ENCODE data around the gene SPATA17. TPM values are rescaled to one million over a fixed set of nuclear protein-coding genes. Genes with fewer than 3 reads are reported as not detected.

Gene SPATA17
- total and polyA plus RNA-seq, 2 experiments from 2014 or later = 0.43 to 1.3 TPM

DNA sequence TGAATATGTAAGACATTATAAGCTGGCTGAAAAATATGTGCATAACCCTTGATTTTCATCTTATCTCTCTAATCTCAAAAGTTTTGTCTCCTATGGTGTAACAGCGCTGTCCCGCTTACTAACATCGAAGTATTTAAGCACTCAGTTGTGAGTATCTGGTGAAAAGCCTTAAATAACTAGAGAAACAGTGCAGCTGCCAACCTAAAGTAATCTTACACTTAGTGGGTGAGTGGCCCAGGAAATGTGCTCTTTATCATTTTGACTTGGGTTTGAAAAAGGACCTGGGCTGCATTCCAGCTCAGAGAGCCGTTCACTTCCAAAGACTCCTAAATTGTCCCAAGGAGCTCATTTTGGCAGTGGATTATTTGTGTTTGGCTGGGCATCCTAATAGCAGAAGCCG is 225.9 kb downstream of the SPATA17 start:
- WGBS, 2 experiments (ENCODE audit: low coverage in 1 of 2, low lambda C conversion rate in 2 of 2, missing lambda C conversion rate in 2 of 2) = 47 to 49% methylated on average over 5 of the region's 5 CpGs
- no peaks in the 10 kb centered on the region for H3K9me3 ChIP-seq (ENCODE audit: low read depth)
- no peaks in the 10 kb centered on the region for H3K4me1 ChIP-seq (ENCODE audit: insufficient read depth)
- H3K4me3 ChIP-seq = no peak overlapping the region
- no peaks in the 10 kb centered on the region for H3F3A ChIP-seq (ENCODE audit: insufficient read depth)
- TF ChIP-seq EZH2phosphoT487 (IDR thresholded peaks at IDR 0.05; ENCODE audit: insufficient read depth, low read depth) (no peak), EZH2 (IDR thresholded peaks at IDR 0.05; ENCODE audit: insufficient read depth, poor library complexity, severe bottlenecking) (no peak)
- in situ Hi-C loops (cut with MboI) = no loop called here
- H3K27ac ChIP-seq = no peak overlapping the region
- no peaks in the 10 kb centered on the region for H3K79me2 ChIP-seq (ENCODE audit: insufficient read depth)
- H3K9ac ChIP-seq = no peak overlapping the region
- H3K9me2 ChIP-seq (ENCODE audit: insufficient read depth) = no peaks in the 10 kb centered on the region
- DNase-seq = no peak
- no peak overlapping the region for H2AFZ ChIP-seq
- H4K20me1 ChIP-seq (ENCODE audit: insufficient read depth) = no peaks in the 10 kb centered on the region
- no peak overlapping the region for H3K4me2 ChIP-seq (ENCODE audit: unreplicated experiment)
- no peaks in the 10 kb centered on the region for H3K36me3 ChIP-seq (ENCODE audit: low read depth)
- no peaks in the 10 kb centered on the region for H3K27me3 ChIP-seq (replicated peaks; ENCODE audit: insufficient read depth)

DNA sequence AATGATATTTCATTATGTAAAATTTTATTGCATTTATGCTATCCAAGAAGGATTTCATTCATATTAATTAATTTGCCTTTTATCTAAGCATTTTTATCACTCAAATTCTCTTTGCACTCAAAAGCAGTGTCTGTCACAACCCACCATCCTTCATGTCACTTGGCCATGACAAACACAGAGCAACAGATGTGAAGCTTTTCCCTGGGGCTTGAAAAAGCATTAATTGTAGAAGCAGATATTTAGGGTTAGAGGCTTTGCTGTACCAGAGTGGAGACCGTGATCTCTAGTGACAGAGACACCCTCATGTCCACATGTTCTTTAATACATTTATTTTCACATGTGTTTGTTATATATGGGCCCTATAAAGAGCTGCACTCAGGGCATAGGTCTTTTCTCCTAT is 230.5 kb downstream of the SPATA17 start:
- Histone ChIP-seq H3K9me2 (ENCODE audit: insufficient read depth) (no peaks in the 10 kb centered on the region), H3K27ac (no peak overlapping the region), H3K4me3 (no peak overlapping the region), H3K79me2 (ENCODE audit: insufficient read depth) (no peaks in the 10 kb centered on the region), H3K36me3 (ENCODE audit: low read depth) (no peaks in the 10 kb centered on the region), H3K4me2 (ENCODE audit: unreplicated experiment) (no peak overlapping the region), H2AFZ (no peak overlapping the region), H3F3A (ENCODE audit: insufficient read depth) (no peaks in the 10 kb centered on the region), H3K4me1 (ENCODE audit: insufficient read depth) (no peaks in the 10 kb centered on the region), H3K27me3 (replicated peaks; ENCODE audit: insufficient read depth) (no peaks in the 10 kb centered on the region), H3K9me3 (ENCODE audit: low read depth) (no peaks in the 10 kb centered on the region), H3K9ac (no peak overlapping the region), H4K20me1 (ENCODE audit: insufficient read depth) (no peaks in the 10 kb centered on the region)
- no peak for TF ChIP-seq EZH2 (IDR thresholded peaks at IDR 0.05; ENCODE audit: insufficient read depth, poor library complexity, severe bottlenecking)
- TF ChIP-seq EZH2phosphoT487 (IDR thresholded peaks at IDR 0.05; ENCODE audit: insufficient read depth, low read depth) = no peak
- no peak for DNase-seq
- in situ Hi-C loops (cut with MboI) = no loop called here
- 0 to 18% methylated on average over 1 of the region's 1 CpG for WGBS, 2 experiments (ENCODE audit: low coverage in 1 of 2, low lambda C conversion rate in 2 of 2, missing lambda C conversion rate in 2 of 2)

DNA sequence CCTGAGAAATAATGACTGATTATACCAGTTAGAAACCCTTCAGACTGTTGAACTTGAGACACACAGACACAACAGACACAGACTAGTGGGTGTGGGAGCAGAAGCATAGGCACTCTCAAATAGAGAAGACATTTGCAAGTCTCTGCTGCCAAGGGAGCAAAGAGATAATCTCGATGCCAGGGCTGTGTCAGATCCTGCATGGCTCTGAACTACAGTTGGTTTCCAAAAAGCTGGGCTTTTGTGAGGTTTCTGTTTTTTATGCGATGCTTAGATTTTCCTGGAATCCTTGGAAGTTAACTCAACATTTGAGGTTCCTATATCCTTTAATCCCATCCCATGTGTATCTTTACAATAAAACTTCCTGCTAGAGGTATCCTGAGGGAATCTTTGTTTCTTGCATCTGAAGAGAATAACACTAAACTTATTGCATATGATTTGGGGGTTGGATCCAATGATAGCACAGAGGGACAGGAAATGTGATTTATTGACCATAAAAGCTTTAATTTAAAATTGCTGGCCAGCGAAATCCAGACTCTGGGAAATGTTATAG is 236.4 kb downstream of the SPATA17 start:
- no peak overlapping the region for H3K9ac ChIP-seq
- no peaks in the 10 kb centered on the region for H4K20me1 ChIP-seq (ENCODE audit: insufficient read depth)
- no peak overlapping the region for H2AFZ ChIP-seq
- H3K27me3 ChIP-seq (replicated peaks; ENCODE audit: insufficient read depth) = no peaks in the 10 kb centered on the region
- no peaks in the 10 kb centered on the region for H3K36me3 ChIP-seq (ENCODE audit: low read depth)
- no peak overlapping the region for H3K4me2 ChIP-seq (ENCODE audit: unreplicated experiment)
- no peaks in the 10 kb centered on the region for H3K9me3 ChIP-seq (ENCODE audit: low read depth)
- H3K4me1 ChIP-seq (ENCODE audit: insufficient read depth) = no peaks in the 10 kb centered on the region
- WGBS, 2 experiments (ENCODE audit: low coverage in 1 of 2, low lambda C conversion rate in 2 of 2, missing lambda C conversion rate in 2 of 2) = 0 to 1% methylated on average over 3 of the region's 3 CpGs
- no peaks in the 10 kb centered on the region for H3K79me2 ChIP-seq (ENCODE audit: insufficient read depth)
- in situ Hi-C loops (cut with MboI) = no loop called here
- no peaks in the 10 kb centered on the region for H3F3A ChIP-seq (ENCODE audit: insufficient read depth)
- TF ChIP-seq EZH2 (IDR thresholded peaks at IDR 0.05; ENCODE audit: insufficient read depth, poor library complexity, severe bottlenecking) (no peak), EZH2phosphoT487 (IDR thresholded peaks at IDR 0.05; ENCODE audit: insufficient read depth, low read depth) (no peak)
- H3K4me3 ChIP-seq = no peak overlapping the region
- H3K9me2 ChIP-seq (ENCODE audit: insufficient read depth) = no peaks in the 10 kb centered on the region
- H3K27ac ChIP-seq = no peak overlapping the region
- no peak for DNase-seq

- H4K20me1 ChIP-seq (ENCODE audit: insufficient read depth) = no peaks in the 10 kb centered on the region
- H3K9ac ChIP-seq = no peak overlapping the region
- WGBS, 2 experiments (ENCODE audit: low coverage in 1 of 2, low lambda C conversion rate in 2 of 2, missing lambda C conversion rate in 2 of 2) = 5 to 6% methylated on average over 2 of the region's 2 CpGs
- H3K4me3 ChIP-seq = no peak overlapping the region
- no peak overlapping the region for H2AFZ ChIP-seq
- H3K27me3 ChIP-seq (replicated peaks; ENCODE audit: insufficient read depth) = no peaks in the 10 kb centered on the region
- no peaks in the 10 kb centered on the region for H3K9me3 ChIP-seq (ENCODE audit: low read depth)
- DNase-seq = no peak
- no peak for TF ChIP-seq EZH2 (IDR thresholded peaks at IDR 0.05; ENCODE audit: insufficient read depth, poor library complexity, severe bottlenecking)
- TF ChIP-seq EZH2phosphoT487 (IDR thresholded peaks at IDR 0.05; ENCODE audit: insufficient read depth, low read depth) = no peak
- no peaks in the 10 kb centered on the region for H3F3A ChIP-seq (ENCODE audit: insufficient read depth)
- H3K36me3 ChIP-seq (ENCODE audit: low read depth) = no peaks in the 10 kb centered on the region
- no peak overlapping the region for H3K4me2 ChIP-seq (ENCODE audit: unreplicated experiment)
- no peaks in the 10 kb centered on the region for H3K9me2 ChIP-seq (ENCODE audit: insufficient read depth)
- no peaks in the 10 kb centered on the region for H3K79me2 ChIP-seq (ENCODE audit: insufficient read depth)
- H3K4me1 ChIP-seq (ENCODE audit: insufficient read depth) = no peaks in the 10 kb centered on the region
- H3K27ac ChIP-seq = no peak overlapping the region
- in situ Hi-C loops (cut with MboI) = no loop called here
Measured at GRCh38 chr1:217871955-217872354, 240.8 kb downstream of the SPATA17 start.

DNA sequence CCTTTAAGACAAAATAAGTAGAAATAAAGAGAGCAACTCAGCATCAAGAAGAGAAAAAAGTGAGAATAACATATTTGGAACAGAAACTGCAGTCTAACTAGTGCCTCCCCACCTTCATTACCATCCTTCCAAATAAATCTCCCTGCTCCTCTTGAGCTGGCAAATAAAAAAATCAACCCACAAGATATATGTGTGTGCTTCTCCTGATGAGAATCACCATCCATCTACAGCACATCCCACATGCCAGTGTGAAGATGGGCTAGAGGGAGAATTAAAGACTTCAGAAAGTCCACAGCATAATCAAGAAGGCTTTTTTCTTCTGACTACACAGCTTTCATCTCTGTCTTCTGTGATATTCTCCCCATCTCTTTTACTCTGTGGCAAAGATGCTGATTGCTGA is 244.1 kb downstream of the SPATA17 start:
- no peak overlapping the region for H3K4me2 ChIP-seq (ENCODE audit: unreplicated experiment)

More for the DNA sequence above, 244.1 kb downstream of the SPATA17 start:
- H3K4me1 ChIP-seq (ENCODE audit: insufficient read depth) = no peaks in the 10 kb centered on the region
- no peaks in the 10 kb centered on the region for H4K20me1 ChIP-seq (ENCODE audit: insufficient read depth)
- no peak overlapping the region for H3K27ac ChIP-seq
- in situ Hi-C loops (cut with MboI) = no loop called here
- no peak overlapping the region for H2AFZ ChIP-seq
- H3K27me3 ChIP-seq (replicated peaks; ENCODE audit: insufficient read depth) = no peaks in the 10 kb centered on the region; the same call in 1 of the 2 replicates
- no peaks in the 10 kb centered on the region for H3K9me3 ChIP-seq (ENCODE audit: low read depth)
- no peaks in the 10 kb centered on the region for H3K79me2 ChIP-seq (ENCODE audit: insufficient read depth)
- H3K9me2 ChIP-seq (ENCODE audit: insufficient read depth) = no peaks in the 10 kb centered on the region
- no peak overlapping the region for H3K4me3 ChIP-seq
- no peaks in the 10 kb centered on the region for H3F3A ChIP-seq (ENCODE audit: insufficient read depth)
- no peaks in the 10 kb centered on the region for H3K36me3 ChIP-seq (ENCODE audit: low read depth)
- DNase-seq = no peak
- H3K9ac ChIP-seq = no peak overlapping the region
- TF ChIP-seq EZH2 (IDR thresholded peaks at IDR 0.05; ENCODE audit: insufficient read depth, poor library complexity, severe bottlenecking) = no peak
